GM18867 (cell line): Measurements from ENCODE around the gene TTC7B.

Experiments
- ATAC-seq: cut with Tn5 transposase; IDR thresholded peaks from one replicate; pipeline ENCODE4 v1.9.1; 2021; ENCODE audit warnings: mild to moderate bottlenecking, moderate library complexity; ENCODE audit not compliant: unreplicated experiment

TTC7B gene

DNA sequence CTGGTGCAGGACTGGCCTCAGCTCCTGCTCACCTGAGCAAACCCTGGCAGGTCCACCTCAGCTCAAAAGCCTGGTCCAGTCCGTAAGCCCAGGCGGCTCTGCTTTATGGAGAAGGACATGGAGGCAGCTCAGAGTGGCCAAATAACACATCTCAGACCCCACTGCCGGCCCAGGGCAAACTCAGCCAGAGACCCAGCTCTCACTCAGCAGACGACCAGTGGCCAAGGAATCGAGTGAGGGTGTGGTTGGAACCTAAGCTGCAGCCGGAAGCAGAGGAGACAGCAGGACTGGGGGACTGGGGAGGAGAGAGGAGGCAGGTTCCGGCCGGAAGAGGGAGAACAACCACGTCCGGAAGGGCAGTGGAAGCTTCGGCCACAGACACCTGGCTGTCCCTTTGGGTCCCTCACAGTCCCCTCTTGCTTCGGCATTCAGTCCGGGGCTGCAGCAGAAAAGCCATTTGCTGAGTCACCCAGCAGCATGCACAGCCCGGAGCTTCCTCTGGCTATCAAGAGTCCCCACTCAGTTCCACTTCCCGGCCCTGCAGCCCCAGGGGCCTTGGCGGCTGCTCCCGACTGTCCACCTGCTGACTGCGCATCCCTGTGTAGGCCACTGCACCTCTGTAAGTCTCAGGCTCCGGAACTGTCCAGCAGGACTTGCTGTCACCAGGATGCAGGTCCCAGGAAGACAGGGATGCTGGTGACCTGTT, 315.4 kb downstream of the TTC7B start:
- no peak for ATAC-seq

DNA sequence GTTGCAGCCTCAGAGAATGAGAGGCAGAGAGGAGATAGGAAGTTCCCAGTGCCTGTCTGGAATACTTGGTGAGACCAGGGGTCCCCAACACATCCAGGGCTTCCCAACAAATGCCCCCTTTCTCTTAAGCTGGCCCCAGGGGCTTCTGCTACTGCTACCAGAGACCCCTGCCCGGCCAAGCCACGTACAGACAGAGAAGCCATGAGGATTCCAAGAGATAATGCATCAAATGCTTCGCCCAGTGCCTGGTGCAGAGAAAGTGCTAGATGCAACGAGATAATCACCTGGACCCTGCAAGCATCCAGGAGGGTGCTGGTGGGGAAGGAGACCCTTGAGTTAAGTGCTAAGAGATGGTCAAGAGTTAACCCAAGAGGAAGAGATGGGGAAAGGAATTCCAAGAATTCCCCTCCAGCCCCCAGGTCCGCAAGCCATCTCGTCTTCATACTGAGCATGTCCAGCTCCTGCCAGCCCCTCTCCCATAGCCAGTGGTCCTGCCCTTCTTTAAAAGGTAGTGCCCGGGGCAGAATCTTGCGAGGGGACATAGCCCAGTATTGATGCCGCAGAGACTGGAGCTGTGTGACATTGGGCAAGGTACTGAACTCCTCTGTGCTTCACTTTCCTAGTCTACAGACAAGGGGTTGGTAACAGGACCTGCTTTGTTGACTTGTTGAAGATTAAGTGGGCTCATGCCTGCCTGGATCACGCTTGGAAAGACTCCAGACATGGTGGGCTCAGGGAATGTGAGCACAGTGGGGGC, 316.1 kb downstream of the TTC7B start:
- no peak for ATAC-seq

GRCh38 chr14:90499121-90499520, 317.1 kb downstream of the TTC7B start:
- no peak for ATAC-seq

DNA sequence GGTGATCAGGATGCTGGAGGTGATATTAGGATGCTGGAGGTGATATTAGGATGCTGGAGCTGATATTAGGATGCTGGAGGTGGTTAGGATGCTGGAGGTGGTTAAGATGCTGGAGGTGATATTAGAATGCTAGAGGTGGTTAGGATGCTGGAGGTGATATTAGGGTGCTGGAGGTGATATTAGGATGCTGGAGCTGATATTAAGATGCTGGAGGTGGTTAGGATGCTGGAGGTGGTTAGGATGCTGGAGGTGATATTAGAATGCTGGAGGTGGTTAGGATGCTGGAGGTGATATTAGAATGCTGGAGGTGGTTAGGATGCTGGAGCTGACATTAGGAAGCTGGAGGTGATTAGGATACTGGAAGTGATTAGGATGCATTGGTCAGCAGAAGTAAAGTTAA, 318.0 kb downstream of the TTC7B start:
- ATAC-seq: no peak

DNA sequence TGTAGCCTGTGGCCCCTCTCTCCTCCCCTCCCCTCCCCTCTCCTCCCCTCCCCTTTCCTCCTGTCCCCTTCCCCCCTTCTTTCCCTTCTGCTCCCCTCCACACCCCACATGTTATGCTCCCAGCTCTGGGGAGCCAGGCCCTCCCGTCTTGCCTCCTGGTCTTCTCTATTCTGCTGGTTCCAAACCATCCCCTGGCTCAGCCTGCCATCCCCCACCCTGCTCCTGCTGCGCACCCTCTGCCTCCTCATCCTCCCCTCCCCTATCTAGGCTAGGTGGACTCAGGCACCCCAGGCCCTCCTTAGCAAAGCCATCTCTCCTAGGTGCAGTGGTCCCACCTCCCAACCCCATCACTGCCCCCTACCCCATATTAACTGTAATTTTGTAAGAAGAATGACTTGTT, 319.9 kb downstream of the TTC7B start:
- no peak for ATAC-seq

GRCh38 chr14:90495357-90496276, 320.6 kb downstream of the TTC7B start:
- no peak for ATAC-seq

- ATAC-seq: no peak
Observed at GRCh38 chr14:90491911-90492531, 324.2 kb downstream of the TTC7B start.

DNA sequence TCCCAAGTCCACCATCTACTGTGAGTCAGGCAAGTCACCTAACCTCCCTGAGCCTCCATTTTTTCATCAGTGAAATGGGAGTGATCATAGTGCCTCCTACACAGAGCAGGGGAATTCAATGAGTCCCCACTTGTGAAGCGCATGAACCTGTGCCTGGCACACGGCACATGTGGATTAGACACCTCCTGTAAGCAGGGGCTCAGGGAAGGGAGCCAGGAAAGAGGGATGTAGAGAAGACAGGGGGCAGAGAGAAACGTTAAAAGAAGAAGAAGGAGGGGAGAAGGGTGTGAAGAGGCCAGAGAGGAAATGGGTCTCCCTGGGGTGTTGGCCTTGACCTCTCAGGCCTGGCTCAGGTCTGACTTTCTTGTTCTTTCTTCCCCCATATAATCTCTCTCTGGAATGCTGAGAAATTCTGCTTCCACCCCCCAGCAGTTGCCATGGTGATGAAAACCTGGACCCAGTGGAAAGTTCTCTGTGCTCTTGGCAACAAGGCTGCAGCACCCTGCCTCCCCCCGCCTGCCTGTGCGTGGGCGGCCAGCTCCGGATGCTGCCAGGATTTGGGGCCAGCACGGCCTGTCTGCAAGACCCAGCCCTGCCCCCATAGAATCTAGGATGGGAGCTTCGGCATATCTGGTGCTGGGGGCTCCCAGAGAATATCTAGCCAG, 324.9 kb downstream of the TTC7B start:
- no peak for ATAC-seq

DNA sequence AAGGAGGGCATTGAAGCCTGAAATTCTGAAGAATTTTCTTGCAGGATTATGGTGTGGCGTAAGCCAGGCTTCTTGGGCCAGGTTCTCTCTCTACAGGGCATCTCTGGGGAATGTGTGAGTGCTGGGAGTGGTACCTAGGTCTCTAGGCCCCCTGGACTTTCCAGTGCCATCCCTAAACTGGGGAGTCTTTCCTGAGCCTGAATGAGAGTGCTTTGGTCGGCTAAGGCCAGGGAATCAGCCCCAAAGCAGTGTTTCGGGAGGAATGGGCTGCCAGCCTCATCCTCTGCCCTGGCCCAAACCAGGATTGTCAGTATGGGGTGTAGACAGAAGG, 325.5 kb downstream of the TTC7B start:
- no peak for ATAC-seq

DNA sequence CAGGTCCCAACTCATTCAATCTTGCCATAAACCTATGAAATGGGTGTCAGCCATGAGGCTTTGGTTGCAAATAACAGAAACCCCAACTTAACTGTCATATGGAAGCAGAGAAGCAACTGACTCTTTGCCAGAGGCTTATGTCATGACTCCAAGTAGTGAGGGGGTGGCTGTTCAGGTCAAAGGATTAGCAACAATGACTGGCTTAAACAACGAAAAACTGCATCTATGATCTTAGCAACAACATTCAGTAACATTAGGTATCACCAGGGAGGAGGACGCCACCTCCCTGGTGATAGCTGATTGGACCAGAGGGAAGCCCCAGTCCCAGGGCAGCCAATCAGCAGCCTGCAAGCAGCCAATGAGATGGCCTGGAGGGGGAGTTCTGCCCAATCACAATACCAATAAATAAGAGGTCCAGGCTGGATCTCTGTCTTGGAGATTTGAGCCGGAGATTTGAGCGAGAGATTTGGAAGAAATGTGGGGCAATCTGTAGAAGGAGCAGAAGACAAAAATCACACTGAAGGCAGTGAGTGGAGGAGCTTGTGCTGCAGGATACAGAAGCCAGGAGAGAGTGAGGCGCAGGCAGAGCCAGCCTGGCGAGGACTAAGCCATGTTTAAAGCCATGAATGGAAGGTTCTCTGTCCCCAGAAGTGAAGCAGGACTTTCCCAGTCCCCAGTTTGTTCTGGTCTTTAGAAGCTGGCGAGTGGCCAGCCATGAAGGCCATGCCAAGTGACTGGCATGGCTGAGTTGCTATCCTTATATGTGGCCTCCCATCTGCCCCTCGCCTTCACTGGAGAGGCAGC, 326.1 kb downstream of the TTC7B start:
- ATAC-seq: no peak

DNA sequence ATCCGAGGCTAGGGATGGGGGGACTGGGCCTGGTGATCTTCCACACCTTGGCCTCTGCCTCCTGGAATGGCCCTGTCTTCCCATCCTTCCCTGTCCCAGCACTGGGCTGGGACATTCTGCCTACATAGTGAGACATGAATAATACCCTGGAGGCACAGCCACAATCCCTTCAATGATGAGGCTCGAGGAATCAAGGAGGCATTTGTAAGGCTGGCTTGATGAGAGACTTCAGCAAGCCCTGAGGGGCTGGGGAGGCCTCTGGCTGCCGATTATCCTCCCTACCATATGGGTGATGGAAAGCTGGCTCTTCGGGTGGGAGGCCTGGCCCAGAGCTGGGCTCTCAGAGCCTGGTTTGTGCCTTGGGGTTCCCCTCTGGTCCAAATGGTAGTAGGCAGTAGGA, 326.9 kb downstream of the TTC7B start:
- ATAC-seq: no peak

DNA sequence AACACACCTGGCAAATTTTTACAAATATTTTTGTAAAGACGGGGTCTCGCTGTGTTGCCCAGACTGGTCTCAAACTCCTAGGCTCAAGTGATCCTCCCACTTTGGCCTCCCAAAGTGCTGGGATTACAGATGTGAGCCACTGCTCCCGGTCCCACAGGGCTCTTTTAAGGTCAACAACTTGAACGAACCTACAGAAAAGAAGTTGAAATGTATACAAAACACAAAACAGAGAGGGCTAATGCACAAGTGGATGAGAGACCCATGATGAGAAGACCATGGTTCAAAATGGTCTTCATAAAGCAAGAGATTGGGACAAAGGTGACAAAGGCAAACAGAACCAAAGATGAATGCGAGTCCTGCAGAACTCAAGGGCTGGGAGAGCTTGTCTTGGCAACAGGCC, 328.0 kb downstream of the TTC7B start:
- no peak for ATAC-seq

GRCh38 chr14:90487462-90487861, 328.8 kb downstream of the TTC7B start:
- ATAC-seq: no peak

DNA sequence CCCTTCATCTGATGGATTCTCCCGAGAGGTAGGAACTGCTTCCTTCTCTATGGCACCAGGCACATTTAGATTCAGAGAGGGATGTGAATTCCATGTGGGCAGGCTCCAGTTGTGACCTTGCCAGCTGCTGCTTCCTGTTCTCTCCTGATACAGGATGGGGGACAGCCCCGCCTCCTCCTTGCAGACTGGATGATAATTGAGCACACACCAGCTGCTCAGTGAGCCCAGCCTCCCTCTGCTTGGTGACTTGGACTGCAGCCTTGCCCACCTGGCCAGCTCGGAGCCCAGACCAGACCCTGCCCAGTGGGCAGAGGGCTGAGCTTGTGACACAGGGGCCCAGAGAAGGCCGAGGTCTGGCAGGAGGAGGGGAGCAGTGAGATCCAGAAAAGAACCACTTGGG, 329.2 kb downstream of the TTC7B start:
- ATAC-seq: no peak

DNA sequence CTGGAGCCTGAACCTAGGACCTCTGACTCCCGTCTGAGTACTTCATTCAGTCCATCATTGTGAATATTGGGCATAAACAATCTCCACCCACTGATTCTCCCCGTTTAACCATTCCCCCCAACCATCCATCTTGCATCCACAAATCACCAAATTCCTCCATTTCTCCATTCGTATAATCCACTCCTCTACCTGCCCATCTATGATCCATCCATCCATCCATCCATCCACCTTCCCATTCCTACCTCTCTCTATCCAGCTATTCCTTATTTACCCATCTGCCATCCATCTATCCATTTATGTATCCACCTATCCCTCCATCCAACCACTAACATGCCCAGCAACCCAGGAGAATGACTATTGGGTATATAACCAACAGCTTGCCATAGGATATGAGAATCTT, 331.9 kb downstream of the TTC7B start:
- ATAC-seq: no peak

DNA sequence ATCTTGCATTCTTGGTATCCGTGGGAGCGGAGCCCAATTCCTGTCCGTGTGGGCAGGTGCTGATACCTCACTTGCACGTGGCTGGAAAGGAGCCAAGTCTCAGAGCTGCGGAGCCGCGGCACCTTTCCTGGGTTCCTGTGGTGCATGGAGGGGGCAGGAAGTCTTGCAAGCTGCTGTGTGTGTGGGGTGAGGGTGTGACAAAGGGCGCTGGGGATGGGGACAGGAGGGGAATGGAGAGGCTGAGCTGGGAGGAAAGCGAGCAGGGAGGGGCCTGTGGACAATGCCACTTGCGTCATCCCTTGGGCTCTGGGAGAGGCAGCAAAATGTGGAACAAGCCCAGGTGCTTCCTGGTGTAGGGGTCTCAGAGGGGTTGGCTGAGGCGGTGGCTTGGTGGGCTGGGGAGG, 332.7 kb downstream of the TTC7B start:
- no peak for ATAC-seq

GRCh38 chr14:90483117-90483516, 333.1 kb downstream of the TTC7B start:
- ATAC-seq: no peak

DNA sequence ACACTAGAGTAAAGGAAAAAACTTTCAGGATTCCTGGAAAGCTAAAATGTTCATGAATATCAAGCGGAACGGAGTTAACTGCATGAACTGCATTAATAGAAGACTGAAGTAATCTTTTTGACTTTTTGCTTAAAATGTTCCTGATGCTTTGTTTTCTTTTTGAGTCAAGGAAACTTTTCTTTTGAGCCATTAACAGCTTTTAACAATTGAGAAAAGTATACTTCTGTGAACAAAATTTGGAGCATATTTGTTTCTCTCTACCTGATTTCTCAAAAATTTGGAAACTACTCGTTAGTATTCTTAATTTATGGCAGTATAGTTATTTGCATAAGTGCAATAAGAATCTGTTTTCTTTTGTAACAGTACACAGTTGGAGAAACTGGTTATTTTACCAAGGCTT, 340.9 kb downstream of the TTC7B start:
- ATAC-seq: no peak
